IMR-90 (cell line): Measurements from ENCODE around the gene GOLGA6L2. TPM values are rescaled to one million over a fixed set of nuclear protein-coding genes. Genes with fewer than 3 reads are reported as not detected.

ENCODE experiments used
- ATAC-seq: fragments of 200-7000 bp; cut with Tn5 transposase; 2 replicates; pipeline ENCODE4 v1.9.1; 2020; ENCODE audit warnings: low read depth, mild to moderate bottlenecking, moderate library complexity
- BruUV-seq: library from RNA; stranded (reverse); fragments of 400-500 nt; replicated peaks from 2 replicates; lab custom pipeline; 2021; lab: Mats Ljungman, UMichigan
- CTCF ChIA-PET: fragments of 300-600 bp; formaldehyde crosslinking; extraction: SDS; loops from one replicate; lab custom pipeline; 2021; ENCODE audit warnings: antibody characterized with exemption; lab: Yijun Ruan, JAX
- POLR2A ChIA-PET: fragments of 300-600 bp; sonication (Branson Sonifier 250); formaldehyde crosslinking; loops from one replicate; lab custom pipeline; 2022; ENCODE audit warnings: antibody characterized with exemption; ENCODE audit not compliant: unreplicated experiment; lab: Charles Lee
- DNase-seq: peaks from one replicate; pipeline ENCODE4 v3.0.0; 2013
- H2AFZ ChIP-seq: replicated peaks from 2 replicates; pipeline ENCODE3; 2013; ENCODE audit warnings: low read length, mild to moderate bottlenecking; ENCODE audit not compliant: poor library complexity
- H2AK5ac ChIP-seq: 2 replicates; pipeline ENCODE4 v1.6.1; 2013; ENCODE audit warnings: low read depth, low read length, inconsistent platforms
- H2AK9ac ChIP-seq: replicated peaks from 2 replicates; pipeline ENCODE3; 2013; ENCODE audit warnings: mild to moderate bottlenecking, low read depth, low read length, moderate library complexity; ENCODE audit not compliant: poor library complexity
- H2BK120ac ChIP-seq: 2 replicates; pipeline ENCODE4 v1.6.1; 2013; ENCODE audit warnings: low read depth, low read length, inconsistent platforms
- H2BK15ac ChIP-seq: 3 replicates; pipeline ENCODE4 v1.6.1; 2013; ENCODE audit warnings: low read depth, low read length, inconsistent platforms
- H2BK20ac ChIP-seq: 2 replicates; pipeline ENCODE4 v1.6.1; 2013; ENCODE audit warnings: low read depth, mild to moderate bottlenecking, inconsistent platforms, low read length, moderate library complexity
- H2BK5ac ChIP-seq: 2 replicates; pipeline ENCODE4 v1.6.1; 2013; ENCODE audit warnings: mild to moderate bottlenecking, low read depth, low read length, inconsistent platforms; ENCODE audit not compliant: poor library complexity, severe bottlenecking
- H3K14ac ChIP-seq: replicated peaks from 2 replicates; pipeline ENCODE4 v1.6.1; 2013; ENCODE audit warnings: low read depth, low read length, inconsistent platforms
- H3K18ac ChIP-seq: 2 replicates; pipeline ENCODE4 v1.6.1; 2013; ENCODE audit warnings: low read depth, low read length, control low read depth
- H3K23ac ChIP-seq: 2 replicates; pipeline ENCODE4 v1.6.1; 2013; ENCODE audit warnings: low read depth, low read length, inconsistent platforms
- H3K27ac ChIP-seq: 2 replicates; pipeline ENCODE4 v1.5.1; 2013; ENCODE audit warnings: mild to moderate bottlenecking, control low read depth, low read length; ENCODE audit not compliant: insufficient read depth
- H3K27me3 ChIP-seq: 2 replicates; pipeline ENCODE4 v1.6.1; 2013; ENCODE audit warnings: low read length; ENCODE audit not compliant: control insufficient read depth, insufficient read depth
- H3K36me3 ChIP-seq: 2 replicates; pipeline ENCODE4 v1.6.1; 2013; ENCODE audit warnings: low read length, mixed read lengths; ENCODE audit not compliant: control insufficient read depth, insufficient read depth
- H3K4ac ChIP-seq: 2 replicates; pipeline ENCODE4 v1.6.1; 2013; ENCODE audit warnings: low read depth, low read length, inconsistent platforms
- H3K4me1 ChIP-seq: 2 replicates; pipeline ENCODE4 v1.6.1; 2013; ENCODE audit warnings: low read length, mixed read lengths; ENCODE audit not compliant: control insufficient read depth, insufficient read depth
- H3K4me2 ChIP-seq: 2 replicates; pipeline ENCODE4 v1.6.1; 2013; ENCODE audit warnings: low read depth, mild to moderate bottlenecking, control low read depth, low read length, moderate library complexity
- H3K4me3 ChIP-seq: 2 replicates; pipeline ENCODE4 v1.5.1; 2013; ENCODE audit warnings: low read depth, mild to moderate bottlenecking, control low read depth, low read length, moderate library complexity; ENCODE audit not compliant: insufficient read depth
- H3K56ac ChIP-seq: 2 replicates; pipeline ENCODE4 v1.6.1; 2013; ENCODE audit warnings: low read length, inconsistent platforms; ENCODE audit not compliant: insufficient read depth; ENCODE audit errors: extremely low read depth
- H3K79me1 ChIP-seq, 2 experiments: 2 replicates each; pipeline ENCODE4 v1.6.1; 2013; ENCODE audit warnings: low read length in 2 of 2, inconsistent platforms in 1 of 2, low read depth in 1 of 2
- H3K9ac ChIP-seq: 2 replicates; pipeline ENCODE4 v1.6.1; 2013; ENCODE audit warnings: low read depth, low read length, control low read depth
- H3K9me1 ChIP-seq: 2 replicates; pipeline ENCODE4 v1.6.1; 2013; ENCODE audit warnings: low read length, inconsistent platforms; ENCODE audit not compliant: insufficient read depth
- H3K9me3 ChIP-seq: 2 replicates; pipeline ENCODE4 v1.6.1; 2013; ENCODE audit warnings: low read length; ENCODE audit not compliant: control insufficient read depth, insufficient read depth
- H4K20me1 ChIP-seq: 2 replicates; pipeline ENCODE4 v1.6.1; 2013; ENCODE audit warnings: low read length, inconsistent platforms; ENCODE audit not compliant: insufficient read depth
- H4K5ac ChIP-seq: 2 replicates; pipeline ENCODE4 v1.6.1; 2013; ENCODE audit warnings: mild to moderate bottlenecking, low read depth, low read length, control low read depth
- H4K8ac ChIP-seq, 2 experiments: 2 replicates each; pipeline ENCODE4 v1.6.1; 2013; ENCODE audit warnings: low read depth in 2 of 2, low read length in 2 of 2, control low read depth in 1 of 2, inconsistent platforms in 1 of 2
- H4K91ac ChIP-seq: 2 replicates; pipeline ENCODE4 v1.6.1; 2013; ENCODE audit warnings: low read depth, low read length, inconsistent platforms; ENCODE audit not compliant: insufficient read depth
- BHLHE40 ChIP-seq: fragments of 150-350 bp; IDR thresholded peaks from 2 replicates; pipeline ENCODE4 v1.6.1; 2016; ENCODE audit warnings: mild to moderate bottlenecking, low read depth, low read length
- CEBPB ChIP-seq: IDR thresholded peaks from 2 replicates; pipeline ENCODE4 v1.6.1; 2012; ENCODE audit warnings: low read depth, low read length, improper control_type of control experiment
- CHD1 ChIP-seq: IDR thresholded peaks from 2 replicates; pipeline ENCODE4 v1.6.1; 2012; ENCODE audit warnings: low read depth, low read length, improper control_type of control experiment
- FOS ChIP-seq: fragments of 150-350 bp; IDR thresholded peaks from 2 replicates; pipeline ENCODE4 v1.6.1; 2016; ENCODE audit warnings: low read depth, low read length
- MAFK ChIP-seq: IDR thresholded peaks from 2 replicates; pipeline ENCODE4 v1.6.1; 2012; ENCODE audit warnings: low read depth, low read length, improper control_type of control experiment
- MAZ ChIP-seq: IDR thresholded peaks from 2 replicates; pipeline ENCODE4 v1.6.1; 2012; ENCODE audit warnings: low read depth, mild to moderate bottlenecking, low read length, improper control_type of control experiment, moderate library complexity, borderline replicate concordance
- MXI1 ChIP-seq: IDR thresholded peaks from 2 replicates; pipeline ENCODE4 v1.6.1; 2012; ENCODE audit warnings: low read depth, mild to moderate bottlenecking, low read length, moderate library complexity, borderline replicate concordance
- NFE2L2 ChIP-seq: fragments of 150-350 bp; IDR thresholded peaks from 2 replicates; pipeline ENCODE4 v1.6.1; 2016; ENCODE audit warnings: low read depth, mild to moderate bottlenecking, low read length
- POLR2A ChIP-seq: IDR thresholded peaks from 2 replicates; pipeline ENCODE4 v1.6.1; 2012; ENCODE audit warnings: mild to moderate bottlenecking, low read depth, low read length
- RAD21 ChIP-seq: IDR thresholded peaks from 2 replicates; pipeline ENCODE4 v1.6.1; 2012; ENCODE audit warnings: low read length, improper control_type of control experiment
- RCOR1 ChIP-seq: IDR thresholded peaks from 2 replicates; pipeline ENCODE4 v1.6.1; 2012; ENCODE audit warnings: mild to moderate bottlenecking, low read length, improper control_type of control experiment; ENCODE audit not compliant: insufficient replicate concordance
- RFX5 ChIP-seq: IDR thresholded peaks from 2 replicates; pipeline ENCODE4 v1.8.0; 2012; ENCODE audit warnings: low read depth, mild to moderate bottlenecking, low read length, moderate library complexity
- SMC3 ChIP-seq: fragments of 150-350 bp; IDR thresholded peaks from 2 replicates; pipeline ENCODE4 v1.6.1; 2016; ENCODE audit warnings: low read depth, mild to moderate bottlenecking, antibody characterized with exemption, low read length, moderate library complexity
- WGBS, 2 experiments: methylation state at CpG; one replicate each; pipeline versions ENCODE4 v1.1.5 to v1.1.7; 2013; ENCODE audit warnings: missing lambda C conversion rate in 2 of 2; ENCODE audit not compliant: insufficient read length in 1 of 2; ENCODE audit errors: extremely low coverage in 2 of 2; 5-methylcytosine and 5-hydroxymethylcytosine counted together
- dilution Hi-C: fragments of 300-500 bp; cut with HindIII; formaldehyde crosslinking; loops from one replicate; pipeline ENCODE4 v1.14.3; 2018; ENCODE audit warnings: low sequenced_read_pairs; ENCODE audit not compliant: unreplicated experiment
- in situ Hi-C: fragments of 300-500 bp; cut with MboI; formaldehyde crosslinking; loops from 3 replicates; pipeline ENCODE4 v1.14.3; 2019; ENCODE audit warnings: low sequenced_read_pairs, inconsistent platforms, mixed read lengths
- intact Hi-C: fragments of 100-400 bp; cut with micrococcal nuclease; formaldehyde crosslinking; loops from 2 replicates; pipeline ENCODE4 v1.10.0; 2022
- polyA plus RNA-seq, 3 experiments: library from polyadenylated mRNA; depleted of rRNA; stranded (reverse); fragments of >200 nt; gene quantifications; 2 replicates each; pipeline ENCODE4 v1.2.3, GENCODE V29; 2012; ENCODE audit warnings: low replicate concordance in 1 of 3
- total RNA-seq: library from RNA; depleted of rRNA; stranded (reverse); fragments of >200 nt; gene quantifications from 2 replicates; pipeline ENCODE4 v1.2.3, GENCODE V29; 2012
- TF ChIP-seq, protein P1 (sequence below): fragments of 150-350 bp; IDR thresholded peaks from 2 replicates; pipeline ENCODE4 v1.6.1; 2017; ENCODE audit warnings: mild to moderate bottlenecking, antibody characterized with exemption, low read length, low read depth
- TF ChIP-seq, protein P2 (sequence below): fragments of 150-350 bp; IDR thresholded peaks from 2 replicates; pipeline ENCODE4 v1.6.1; 2016; ENCODE audit warnings: low read depth, mild to moderate bottlenecking, low read length, moderate library complexity, borderline replicate concordance
- TF ChIP-seq, protein P3 (sequence below): conservative IDR thresholded peaks from 2 replicates; pipeline ENCODE4 v1.5.1; 2012; ENCODE audit warnings: mild to moderate bottlenecking, low read depth, low read length, improper control_type of control experiment

GOLGA6L2 gene
- total and polyA plus RNA-seq, 2 of the 4 experiments (the other 2 are of a cell fraction) = not detected

GRCh38 chr15:23437146-23437545 is 9.9 kb downstream of the GOLGA6L2 start:
- intact Hi-C loops = no loop called here
- BruUV-seq = no TSS peak
- in situ Hi-C loops = no loop called here
- H3K79me1 ChIP-seq = no peaks in the 10 kb centered on the region
- no peaks in the 10 kb centered on the region for H3K4me1 ChIP-seq
- ATAC-seq (no peak), DNase-seq (no peak)
- no peaks in the 10 kb centered on the region for H3K36me3 ChIP-seq
- H4K5ac ChIP-seq = no peak overlapping the region
- H2BK5ac ChIP-seq = no peak overlapping the region
- no peak overlapping the region for H2BK20ac ChIP-seq
- H3K18ac ChIP-seq = no peak overlapping the region
- no peak overlapping the region for H2AK9ac ChIP-seq
- H3K4me3 ChIP-seq = no peak overlapping the region
- H2AFZ ChIP-seq = no peak overlapping the region
- no peak for TF ChIP-seq RCOR1
- no peak for TF ChIP-seq FOS
- TF ChIP-seq MXI1 = no peak
- TF ChIP-seq, protein P1, sequence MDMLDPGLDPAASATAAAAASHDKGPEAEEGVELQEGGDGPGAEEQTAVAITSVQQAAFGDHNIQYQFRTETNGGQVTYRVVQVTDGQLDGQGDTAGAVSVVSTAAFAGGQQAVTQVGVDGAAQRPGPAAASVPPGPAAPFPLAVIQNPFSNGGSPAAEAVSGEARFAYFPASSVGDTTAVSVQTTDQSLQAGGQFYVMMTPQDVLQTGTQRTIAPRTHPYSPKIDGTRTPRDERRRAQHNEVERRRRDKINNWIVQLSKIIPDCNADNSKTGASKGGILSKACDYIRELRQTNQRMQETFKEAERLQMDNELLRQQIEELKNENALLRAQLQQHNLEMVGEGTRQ = no peak
- TF ChIP-seq, protein P2, sequence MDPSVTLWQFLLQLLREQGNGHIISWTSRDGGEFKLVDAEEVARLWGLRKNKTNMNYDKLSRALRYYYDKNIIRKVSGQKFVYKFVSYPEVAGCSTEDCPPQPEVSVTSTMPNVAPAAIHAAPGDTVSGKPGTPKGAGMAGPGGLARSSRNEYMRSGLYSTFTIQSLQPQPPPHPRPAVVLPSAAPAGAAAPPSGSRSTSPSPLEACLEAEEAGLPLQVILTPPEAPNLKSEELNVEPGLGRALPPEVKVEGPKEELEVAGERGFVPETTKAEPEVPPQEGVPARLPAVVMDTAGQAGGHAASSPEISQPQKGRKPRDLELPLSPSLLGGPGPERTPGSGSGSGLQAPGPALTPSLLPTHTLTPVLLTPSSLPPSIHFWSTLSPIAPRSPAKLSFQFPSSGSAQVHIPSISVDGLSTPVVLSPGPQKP = no peak
- TF ChIP-seq, protein P3, sequence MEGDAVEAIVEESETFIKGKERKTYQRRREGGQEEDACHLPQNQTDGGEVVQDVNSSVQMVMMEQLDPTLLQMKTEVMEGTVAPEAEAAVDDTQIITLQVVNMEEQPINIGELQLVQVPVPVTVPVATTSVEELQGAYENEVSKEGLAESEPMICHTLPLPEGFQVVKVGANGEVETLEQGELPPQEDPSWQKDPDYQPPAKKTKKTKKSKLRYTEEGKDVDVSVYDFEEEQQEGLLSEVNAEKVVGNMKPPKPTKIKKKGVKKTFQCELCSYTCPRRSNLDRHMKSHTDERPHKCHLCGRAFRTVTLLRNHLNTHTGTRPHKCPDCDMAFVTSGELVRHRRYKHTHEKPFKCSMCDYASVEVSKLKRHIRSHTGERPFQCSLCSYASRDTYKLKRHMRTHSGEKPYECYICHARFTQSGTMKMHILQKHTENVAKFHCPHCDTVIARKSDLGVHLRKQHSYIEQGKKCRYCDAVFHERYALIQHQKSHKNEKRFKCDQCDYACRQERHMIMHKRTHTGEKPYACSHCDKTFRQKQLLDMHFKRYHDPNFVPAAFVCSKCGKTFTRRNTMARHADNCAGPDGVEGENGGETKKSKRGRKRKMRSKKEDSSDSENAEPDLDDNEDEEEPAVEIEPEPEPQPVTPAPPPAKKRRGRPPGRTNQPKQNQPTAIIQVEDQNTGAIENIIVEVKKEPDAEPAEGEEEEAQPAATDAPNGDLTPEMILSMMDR = no peak
- TF ChIP-seq RAD21 = no peak
- no peak for TF ChIP-seq CEBPB
- TF ChIP-seq CHD1 = no peak
- no peak for TF ChIP-seq MAFK
- TF ChIP-seq BHLHE40 = no peak
- TF ChIP-seq MAZ = no peak
- TF ChIP-seq RFX5 = no peak
- no peak for TF ChIP-seq POLR2A
- TF ChIP-seq SMC3 = no peak
- TF ChIP-seq NFE2L2 = no peak
- H2BK120ac ChIP-seq = no peak overlapping the region
- no peak overlapping the region for H4K91ac ChIP-seq
- H2BK15ac ChIP-seq = no peak overlapping the region
- H3K23ac ChIP-seq = no peak overlapping the region
- H3K9me1 ChIP-seq = no peaks in the 10 kb centered on the region
- no peak overlapping the region for H3K9ac ChIP-seq
- H4K8ac ChIP-seq = no peak overlapping the region
- H3K27ac ChIP-seq = no peak overlapping the region
- H3K27me3 ChIP-seq = no peaks in the 10 kb centered on the region
- H3K4ac ChIP-seq = no peak overlapping the region
- H2AK5ac ChIP-seq = no peak overlapping the region
- POLR2A ChIA-PET = no interaction called here
- CTCF ChIA-PET = no interaction called here
- H3K9me3 ChIP-seq = peaks cover 6% of the 10 kb centered on the region; the same call in 1 of the 2 replicates
- H4K20me1 ChIP-seq = no peaks in the 10 kb centered on the region
- dilution Hi-C loops = no loop called here
- no peak overlapping the region for H3K14ac ChIP-seq
- no peak overlapping the region for H3K56ac ChIP-seq
- H3K4me2 ChIP-seq = no peak overlapping the region
- WGBS, 2 experiments = 43% methylated on average over 5 of the region's 9 CpGs; no CpG with 5 or more reads in 1 of the 2 experiments
